ENCODE data around the gene KLHL29.
"Not testable (repeated sequence)": the region's sequence is repeated elsewhere in the genome, so short reads cannot be mapped to it uniquely, and the experiment has no call there.

KLHL29 gene

GRCh38 chr2:23373666-23374065 is 11.3 kb upstream of the KLHL29 start:
- no peak for DNase-seq

- no peak for DNase-seq
These were observed 9.5 kb upstream of the KLHL29 start for GRCh38 chr2:23375448-23375847.

- no peak for DNase-seq
These were observed 8.9 kb upstream of the KLHL29 start for GRCh38 chr2:23376075-23376474.

GRCh38 chr2:23376972-23377371 is 8.0 kb upstream of the KLHL29 start:
- DNase-seq = no peak

GRCh38 chr2:23377771-23378170 is 7.2 kb upstream of the KLHL29 start:
- no peak for DNase-seq

GRCh38 chr2:23378496-23378895 is 6.5 kb upstream of the KLHL29 start:
- no peak for DNase-seq

- DNase-seq = no peak
These were observed 5.7 kb upstream of the KLHL29 start for GRCh38 chr2:23379220-23379695.

- peak; percentile 56 to 57 for DNase-seq
These were observed 4.4 kb upstream of the KLHL29 start for GRCh38 chr2:23380562-23381065.

GRCh38 chr2:23381084-23381483 is 3.9 kb upstream of the KLHL29 start:
- DNase-seq = peak; percentile 38 to 39

- DNase-seq = no peak
These were observed 3.5 kb upstream of the KLHL29 start for GRCh38 chr2:23381485-23381884.

GRCh38 chr2:23383100-23383499 is 1.9 kb upstream of the KLHL29 start:
- no peak for DNase-seq

GRCh38 chr2:23385351-23385747 is 370 bp downstream of the KLHL29 start:
- peak in 1 of 2 experiments; percentile 41 for DNase-seq

- peak in 1 of 2 experiments; percentile 36 for DNase-seq
These were observed 864 bp downstream of the KLHL29 start for GRCh38 chr2:23385748-23386338.

- peak; percentile 42 to 54 for DNase-seq
These were observed 1.6 kb downstream of the KLHL29 start for GRCh38 chr2:23386339-23387220.

- no peak for DNase-seq
These were observed 2.2 kb downstream of the KLHL29 start for GRCh38 chr2:23387221-23387550.

GRCh38 chr2:23387845-23388244 is 2.9 kb downstream of the KLHL29 start:
- no peak for DNase-seq

- DNase-seq = no peak
These were observed 3.3 kb downstream of the KLHL29 start for GRCh38 chr2:23388294-23388693.

GRCh38 chr2:23388756-23389514 is 4.0 kb downstream of the KLHL29 start:
- DNase-seq = no peak

GRCh38 chr2:23390152-23390551 is 5.2 kb downstream of the KLHL29 start:
- no peak for DNase-seq

GRCh38 chr2:23391237-23391736 is 6.3 kb downstream of the KLHL29 start:
- DNase-seq = not testable (repeated sequence)

GRCh38 chr2:23393722-23394121 is 8.7 kb downstream of the KLHL29 start:
- no peak for DNase-seq

GRCh38 chr2:23394700-23395099 is 9.7 kb downstream of the KLHL29 start:
- no peak for DNase-seq

GRCh38 chr2:23397478-23397877 is 12.5 kb downstream of the KLHL29 start:
- no peak for DNase-seq
